Testis (tissue), 3 donors: ENCODE measurements around the gene GABPA. TPM values are rescaled to one million over a fixed set of nuclear protein-coding genes. Genes with fewer than 3 reads are reported as not detected.

Experiments
- DNase-seq: peaks from one replicate; pipeline ENCODE4 v3.0.0-alpha.2; 2019
- H3K27ac ChIP-seq, 2 donors: fragments of 200-600 bp; sonication (generic); one replicate each; pipeline ENCODE4 v1.5.1; 2019
- H3K27me3 ChIP-seq: fragments of 200-600 bp; sonication (generic); one replicate; pipeline ENCODE4 v1.5.1; 2019
- H3K36me3 ChIP-seq: fragments of 200-600 bp; sonication (generic); one replicate; pipeline ENCODE4 v1.5.1; 2017; ENCODE audit warnings: low read depth; ENCODE audit errors: missing control alignments
- H3K4me1 ChIP-seq: fragments of 200-600 bp; sonication (generic); one replicate; pipeline ENCODE4 v1.5.1; 2019
- H3K4me3 ChIP-seq, 2 donors: fragments of 200-600 bp; sonication (generic); one replicate each; pipeline ENCODE4 v1.5.1; 2017 to 2019
- H3K9me3 ChIP-seq: fragments of 200-600 bp; sonication (generic); one replicate; pipeline ENCODE4 v1.5.1; 2017
- POLR2A ChIP-seq: fragments of 450-650 bp; IDR thresholded peaks from one replicate; pipeline ENCODE4 v1.6.1; 2017; ENCODE audit warnings: antibody characterized with exemption, mild to moderate bottlenecking, moderate library complexity
- WGBS, 2 donors: methylation state at CpG; one replicate each; pipeline ENCODE4 v1.1.5; 2018; 5-methylcytosine and 5-hydroxymethylcytosine counted together
- intact Hi-C: fragments of 100-400 bp; cut with DNase I; formaldehyde crosslinking; loops from one replicate; pipeline ENCODE4 v1.15.1; 2023; ENCODE audit warnings: low total_unique reads
- polyA plus RNA-seq: library from polyadenylated mRNA; stranded (reverse); fragments of 350-450 nt; fragmentation: Illumina TruSeq; extraction: RNeasy Lipid Tissue Mini Kit (QIAGEN cat#74804); gene quantifications from one replicate; pipeline ENCODE4 v1.2.3, GENCODE V29; 2014; ENCODE audit warnings: low read depth, low replicate concordance; ENCODE audit not compliant: insufficient read depth
- total RNA-seq, 2 donors: library from RNA; depleted of rRNA; stranded (reverse); fragments of >200 nt; gene quantifications; one replicate each; pipeline ENCODE4 v1.2.3, GENCODE V29; 2016
- TF ChIP-seq, protein P1 (sequence below), 3 experiments: fragments of 450-650 bp in 2 of 3; fragments of 200-600 bp in 1 of 3; sonication (generic) in 1 of 3; IDR thresholded peaks; one replicate each; pipeline ENCODE4 v1.5.1; 2016 to 2019; ENCODE audit warnings: antibody characterized with exemption in 3 of 3, mild to moderate bottlenecking in 2 of 3, moderate library complexity in 1 of 3

The GABPA gene
- total and polyA plus RNA-seq, 3 donors from 2014 or later = 18.6 to 27.3 (median 27.3) TPM

- DNase-seq = no peak
- Histone ChIP-seq H3K4me1 (no peaks in the 10 kb centered on the region), H3K27ac (no peak overlapping the region), H3K27me3 (no peaks in the 10 kb centered on the region), H3K36me3 (no peaks in the 10 kb centered on the region), H3K4me3 (no peak overlapping the region), H3K9me3 (no peaks in the 10 kb centered on the region)
- 71 to 81% methylated on average over 6 of the region's 6 CpGs for WGBS, 2 donors
- intact Hi-C loops = no loop called here
- TF ChIP-seq POLR2A = no peak
- TF ChIP-seq, protein P1, sequence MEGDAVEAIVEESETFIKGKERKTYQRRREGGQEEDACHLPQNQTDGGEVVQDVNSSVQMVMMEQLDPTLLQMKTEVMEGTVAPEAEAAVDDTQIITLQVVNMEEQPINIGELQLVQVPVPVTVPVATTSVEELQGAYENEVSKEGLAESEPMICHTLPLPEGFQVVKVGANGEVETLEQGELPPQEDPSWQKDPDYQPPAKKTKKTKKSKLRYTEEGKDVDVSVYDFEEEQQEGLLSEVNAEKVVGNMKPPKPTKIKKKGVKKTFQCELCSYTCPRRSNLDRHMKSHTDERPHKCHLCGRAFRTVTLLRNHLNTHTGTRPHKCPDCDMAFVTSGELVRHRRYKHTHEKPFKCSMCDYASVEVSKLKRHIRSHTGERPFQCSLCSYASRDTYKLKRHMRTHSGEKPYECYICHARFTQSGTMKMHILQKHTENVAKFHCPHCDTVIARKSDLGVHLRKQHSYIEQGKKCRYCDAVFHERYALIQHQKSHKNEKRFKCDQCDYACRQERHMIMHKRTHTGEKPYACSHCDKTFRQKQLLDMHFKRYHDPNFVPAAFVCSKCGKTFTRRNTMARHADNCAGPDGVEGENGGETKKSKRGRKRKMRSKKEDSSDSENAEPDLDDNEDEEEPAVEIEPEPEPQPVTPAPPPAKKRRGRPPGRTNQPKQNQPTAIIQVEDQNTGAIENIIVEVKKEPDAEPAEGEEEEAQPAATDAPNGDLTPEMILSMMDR (IDR thresholded peaks at IDR 0.05) = no peak
Measured at GRCh38 chr21:25756190-25756932, 21.6 kb downstream of the GABPA start.

DNA sequence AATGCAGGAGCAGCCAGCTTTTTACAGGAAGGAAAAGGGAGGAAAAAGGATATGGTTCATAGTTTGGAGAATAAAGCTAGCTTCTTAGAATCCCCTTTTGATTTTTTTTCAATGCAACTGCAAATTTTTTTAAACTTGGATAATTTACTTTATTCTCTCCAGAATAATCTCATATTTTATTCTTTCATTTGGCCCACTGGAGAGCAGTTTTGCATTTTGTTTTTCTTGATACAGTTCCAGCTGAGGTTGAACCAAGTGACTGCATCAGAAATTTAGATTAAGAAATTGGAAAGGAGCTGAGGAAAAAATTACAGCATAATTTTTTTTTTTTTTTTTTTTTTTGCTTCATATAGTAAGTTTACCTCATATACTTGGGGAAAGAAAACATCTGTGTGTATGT, 22.8 kb downstream of the GABPA start:
- no peak for TF ChIP-seq POLR2A
- TF ChIP-seq, protein P1 (IDR thresholded peaks at IDR 0.05) = no peak
- no peaks in the 10 kb centered on the region for H3K9me3 ChIP-seq
- H3K36me3 ChIP-seq = no peaks in the 10 kb centered on the region
- H3K27ac ChIP-seq = no peak overlapping the region
- H3K4me1 ChIP-seq = no peaks in the 10 kb centered on the region
- H3K27me3 ChIP-seq = no peaks in the 10 kb centered on the region
- intact Hi-C loops = no loop called here
- DNase-seq = no peak
- H3K4me3 ChIP-seq = no peak overlapping the region

DNA sequence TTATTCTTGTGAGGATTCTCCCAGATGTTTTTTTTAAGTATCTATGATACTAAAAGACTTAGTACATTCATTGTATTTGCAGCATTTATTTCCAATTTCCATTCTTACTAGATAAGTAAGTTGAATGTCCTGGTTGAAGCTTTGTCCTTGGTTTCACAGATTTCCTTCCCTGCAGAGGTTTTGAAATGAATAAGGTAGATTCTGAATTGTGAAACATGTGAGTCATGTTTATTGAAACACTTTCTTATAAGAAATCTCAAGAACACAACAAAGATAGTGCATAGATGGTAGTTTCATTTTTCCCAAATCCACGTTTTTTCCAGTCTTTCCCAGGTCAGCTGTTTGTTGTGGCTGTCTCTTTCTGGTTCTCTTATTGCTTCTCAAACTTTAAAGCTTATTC, 24.8 kb downstream of the GABPA start:
- intact Hi-C loops = no loop called here
- Histone ChIP-seq H3K4me3 (no peak overlapping the region), H3K36me3 (no peaks in the 10 kb centered on the region), H3K27ac (no peak overlapping the region), H3K9me3 (no peaks in the 10 kb centered on the region), H3K4me1 (no peaks in the 10 kb centered on the region), H3K27me3 (no peaks in the 10 kb centered on the region)
- TF ChIP-seq POLR2A = no peak
- TF ChIP-seq, protein P1 (IDR thresholded peaks at IDR 0.05) = no peak
- DNase-seq = no peak
- WGBS, 2 donors = 65 to 71% methylated on average over 1 of the region's 1 CpG

GRCh38 chr21:25760061-25760460, 25.3 kb downstream of the GABPA start:
- Histone ChIP-seq H3K9me3 (no peaks in the 10 kb centered on the region), H3K36me3 (no peaks in the 10 kb centered on the region), H3K27me3 (no peaks in the 10 kb centered on the region), H3K4me3 (no peak overlapping the region), H3K4me1 (no peaks in the 10 kb centered on the region), H3K27ac (no peak overlapping the region)
- DNase-seq = no peak
- intact Hi-C loops = no loop called here
- no peak for TF ChIP-seq POLR2A
- TF ChIP-seq, protein P1 (IDR thresholded peaks at IDR 0.05) = no peak
- WGBS, 2 donors = 97% methylated on average over 3 of the region's 3 CpGs

GRCh38 chr21:25760677-25761076, 25.9 kb downstream of the GABPA start:
- no peak for DNase-seq
- no peaks in the 10 kb centered on the region for H3K36me3 ChIP-seq
- H3K4me1 ChIP-seq = no peaks in the 10 kb centered on the region
- H3K27ac ChIP-seq = no peak overlapping the region
- no peaks in the 10 kb centered on the region for H3K9me3 ChIP-seq
- H3K27me3 ChIP-seq = no peaks in the 10 kb centered on the region
- H3K4me3 ChIP-seq = no peak overlapping the region
- WGBS, 2 donors = 96 to 97% methylated on average over 1 of the region's 1 CpG
- TF ChIP-seq POLR2A = no peak
- TF ChIP-seq, protein P1 (IDR thresholded peaks at IDR 0.05) = no peak
- intact Hi-C loops = no loop called here
